Activated T-cell treated with anti-CD3 and anti-CD28 coated beads for 1 hour (primary cell): ENCODE results near the gene SPEM2.
"Not testable (repeated sequence)": the region's sequence is repeated elsewhere in the genome, so short reads cannot be mapped to it uniquely, and the experiment has no call there.

Experiments used
- DNase-seq: peaks from one replicate; pipeline ENCODE4 v3.0.0-alpha.2; 2020; ENCODE audit warnings: low read depth

Gene SPEM2

DNA sequence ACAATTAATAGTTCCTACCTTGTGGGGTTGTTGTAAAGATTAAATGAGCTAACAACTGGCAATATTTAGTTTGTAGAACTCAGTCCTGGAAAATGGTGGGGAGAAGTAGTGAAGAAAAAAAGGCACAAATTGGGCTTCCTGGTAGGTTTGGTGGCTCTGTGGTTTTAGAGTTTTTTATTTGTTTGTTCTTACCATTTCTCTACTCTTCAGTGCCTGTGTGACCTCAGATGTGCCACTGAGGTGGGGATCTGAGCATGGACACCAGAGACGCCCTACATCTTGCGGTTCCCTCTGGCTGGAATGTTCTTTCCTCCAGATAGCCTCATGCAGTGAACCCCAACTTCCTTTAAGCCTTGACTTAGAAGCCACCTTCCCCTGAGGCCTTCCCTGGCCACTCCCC is 46.3 kb downstream of the SPEM2 start:
- DNase-seq: no peak

DNA sequence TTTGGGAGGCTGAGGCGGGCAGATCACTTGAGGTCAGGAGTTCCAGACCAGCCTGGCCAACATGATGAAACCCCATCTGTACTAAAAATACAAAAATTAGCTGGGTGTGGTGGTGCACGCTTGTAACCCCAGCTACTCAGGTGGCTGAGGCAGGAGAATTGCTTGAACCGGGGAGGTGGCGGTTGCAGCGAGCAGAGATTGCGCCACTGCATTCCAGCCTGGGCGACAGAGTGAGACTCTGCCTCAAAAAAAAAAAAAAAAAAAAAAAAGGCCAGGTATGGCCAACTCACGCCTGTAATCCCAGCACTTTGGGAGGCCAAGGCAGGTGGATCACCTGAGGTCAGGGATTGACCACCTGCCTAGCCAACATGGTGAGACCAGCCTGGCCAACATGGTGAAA is 49.4 kb downstream of the SPEM2 start:
- not testable (repeated sequence) for DNase-seq

GRCh38 chr17:7475764-7476422 is 50.5 kb downstream of the SPEM2 start:
- no peak for DNase-seq

- DNase-seq: no peak
Measured at GRCh38 chr17:7476494-7476893, 51.1 kb downstream of the SPEM2 start.

DNA sequence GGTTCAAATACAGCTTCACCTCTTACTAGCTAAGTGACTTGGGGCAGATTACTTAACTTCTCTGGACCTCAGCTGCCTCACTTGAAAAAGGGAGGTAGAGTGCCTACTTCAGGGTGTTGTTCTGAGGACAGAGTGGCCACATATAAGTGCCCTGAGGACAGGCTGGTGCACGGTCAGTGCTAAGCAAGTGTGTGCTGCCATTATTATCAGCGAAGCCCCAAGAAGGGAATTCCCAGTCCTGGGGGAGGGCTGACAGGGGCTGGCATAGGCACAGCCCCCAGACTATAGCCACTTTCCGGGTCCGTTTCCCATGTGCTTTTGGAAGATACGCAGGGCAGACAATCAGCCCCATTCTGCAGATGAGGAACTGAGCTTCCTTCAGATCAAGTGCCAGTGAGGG is 51.5 kb downstream of the SPEM2 start:
- no peak for DNase-seq
